Transverse colon (tissue), 4 donors: Measurements from ENCODE around the gene ECSIT.

Experiments
- EP300 ChIP-seq: sonication (generic); formaldehyde crosslinking; IDR thresholded peaks from one replicate; pipeline ENCODE4 v1.6.1; 2017; ENCODE audit warnings: antibody characterized with exemption, low read depth
- POLR2A ChIP-seq: fragments of 450-650 bp; IDR thresholded peaks from one replicate; pipeline ENCODE4 v1.6.1; 2016; ENCODE audit warnings: antibody characterized with exemption, mild to moderate bottlenecking, moderate library complexity
- POLR2AphosphoS5 ChIP-seq, 3 donors: sonication (generic); formaldehyde crosslinking; IDR thresholded peaks; one replicate each; pipeline ENCODE4 v1.6.1; 2016; ENCODE audit warnings: antibody characterized with exemption in 3 of 3
- TF ChIP-seq, protein P1 (sequence below), 5 experiments: fragments of 200-600 bp in 3 of 5; fragments of 450-650 bp in 2 of 5; sonication (generic) in 3 of 5; IDR thresholded peaks; 1 replicate in 2 of 5; 2 replicates in 3 of 5; pipeline ENCODE4 v1.5.1; 2016 to 2017; ENCODE audit warnings: antibody characterized with exemption in 5 of 5, inconsistent platforms in 3 of 5, mild to moderate bottlenecking in 2 of 5, moderate library complexity in 1 of 5

DNA sequence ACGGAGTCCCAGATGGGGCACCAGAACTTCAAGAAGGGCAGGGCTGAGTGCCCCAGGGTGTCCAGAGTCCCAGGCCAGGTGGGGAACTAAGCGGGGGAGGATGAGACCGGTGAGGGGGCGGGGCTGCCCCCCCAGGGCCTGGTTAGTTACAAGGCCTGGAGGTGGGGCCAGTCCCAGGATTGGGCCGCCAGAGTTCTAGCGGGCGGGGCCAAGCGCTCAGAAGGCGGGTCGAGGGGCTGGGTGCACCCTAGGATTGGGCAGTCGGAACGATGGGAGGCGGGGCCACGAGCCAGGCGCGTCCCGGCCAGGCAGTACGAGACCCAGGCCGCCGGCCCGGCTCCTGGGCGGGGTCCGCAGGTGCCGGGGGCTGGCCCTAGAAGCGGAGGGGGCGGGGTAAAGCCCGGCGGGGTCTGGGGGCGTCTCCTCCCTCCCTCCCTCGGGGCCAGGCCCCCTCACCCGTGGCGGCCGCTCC is 23.9 kb downstream of the ECSIT start:
- TF ChIP-seq, protein P1, sequence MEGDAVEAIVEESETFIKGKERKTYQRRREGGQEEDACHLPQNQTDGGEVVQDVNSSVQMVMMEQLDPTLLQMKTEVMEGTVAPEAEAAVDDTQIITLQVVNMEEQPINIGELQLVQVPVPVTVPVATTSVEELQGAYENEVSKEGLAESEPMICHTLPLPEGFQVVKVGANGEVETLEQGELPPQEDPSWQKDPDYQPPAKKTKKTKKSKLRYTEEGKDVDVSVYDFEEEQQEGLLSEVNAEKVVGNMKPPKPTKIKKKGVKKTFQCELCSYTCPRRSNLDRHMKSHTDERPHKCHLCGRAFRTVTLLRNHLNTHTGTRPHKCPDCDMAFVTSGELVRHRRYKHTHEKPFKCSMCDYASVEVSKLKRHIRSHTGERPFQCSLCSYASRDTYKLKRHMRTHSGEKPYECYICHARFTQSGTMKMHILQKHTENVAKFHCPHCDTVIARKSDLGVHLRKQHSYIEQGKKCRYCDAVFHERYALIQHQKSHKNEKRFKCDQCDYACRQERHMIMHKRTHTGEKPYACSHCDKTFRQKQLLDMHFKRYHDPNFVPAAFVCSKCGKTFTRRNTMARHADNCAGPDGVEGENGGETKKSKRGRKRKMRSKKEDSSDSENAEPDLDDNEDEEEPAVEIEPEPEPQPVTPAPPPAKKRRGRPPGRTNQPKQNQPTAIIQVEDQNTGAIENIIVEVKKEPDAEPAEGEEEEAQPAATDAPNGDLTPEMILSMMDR (IDR thresholded peaks at IDR 0.05): no peak
- no peak for TF ChIP-seq EP300
- peak in 2 of 3 donors; percentile 27 to 34 for TF ChIP-seq POLR2AphosphoS5 (IDR thresholded peaks at IDR 0.05)
- no peak for TF ChIP-seq POLR2A
